CD4-positive, alpha-beta T cell treated with Interleukin-6 at 100 ng/mL for 8 hours (primary cell): ENCODE data around the gene AUTS2.

ENCODE experiments used
- DNase-seq: peaks from one replicate; pipeline ENCODE4 v3.0.0-alpha.2; 2020; ENCODE audit warnings: mixed read lengths, low spot score

AUTS2 gene

DNA sequence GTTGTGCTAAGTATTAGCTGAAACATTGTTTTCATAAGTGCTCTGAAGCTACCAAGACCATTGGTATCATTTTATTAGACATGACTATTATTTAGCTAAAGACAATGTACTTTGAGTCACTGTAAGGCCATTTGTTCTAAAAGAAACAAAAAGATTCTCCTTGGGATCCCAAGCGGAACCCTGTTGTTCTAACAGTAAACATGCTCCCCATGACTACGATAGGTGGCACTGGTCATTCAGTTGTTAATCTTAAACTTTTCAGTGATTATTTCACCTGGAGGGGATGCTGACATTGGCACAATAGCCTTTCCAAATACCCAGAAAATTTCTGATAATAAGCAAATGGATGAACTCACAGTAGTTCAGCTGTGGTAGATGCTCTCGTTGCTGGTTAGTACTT is 715.0 kb downstream of the AUTS2 start:
- no peak for DNase-seq

DNA sequence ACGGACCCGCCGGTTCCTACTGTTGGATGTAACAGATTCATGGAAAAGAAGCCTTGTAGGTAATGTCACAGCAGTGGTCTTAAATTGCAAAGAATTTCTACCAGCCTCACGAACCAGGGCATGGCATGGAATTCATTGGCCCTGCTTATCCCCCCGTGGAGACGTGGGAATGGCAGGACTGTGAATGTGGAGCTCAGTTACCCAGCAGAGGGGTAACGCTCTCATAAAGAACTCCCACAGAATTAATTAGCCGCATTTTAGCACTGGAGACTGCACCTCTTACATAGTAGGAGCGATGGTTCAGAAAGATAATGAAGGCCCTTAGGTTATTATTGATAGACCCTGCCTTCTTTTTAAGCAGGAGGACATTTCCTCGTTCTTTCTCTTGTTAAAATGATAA is 715.4 kb downstream of the AUTS2 start:
- DNase-seq, result no peak

DNA sequence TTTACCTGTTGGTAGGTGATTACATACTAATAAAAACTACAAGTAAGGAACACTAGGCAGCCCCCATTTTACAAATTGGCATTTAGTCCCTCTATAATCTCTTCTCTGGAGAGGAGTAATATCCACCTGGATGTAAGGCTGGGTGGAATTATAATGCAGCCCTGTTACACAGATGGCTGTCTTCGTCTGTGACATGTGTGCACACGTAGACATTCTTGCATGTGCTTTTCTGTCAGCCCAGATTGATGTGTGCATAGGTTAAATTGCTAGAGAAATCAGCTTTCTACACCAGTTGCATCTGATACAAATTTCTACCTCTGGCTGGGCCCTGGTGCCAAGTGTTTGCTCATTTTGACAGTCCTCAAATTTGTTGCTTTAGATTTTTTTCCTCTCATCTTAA is 715.9 kb downstream of the AUTS2 start:
- DNase-seq, result no peak

DNA sequence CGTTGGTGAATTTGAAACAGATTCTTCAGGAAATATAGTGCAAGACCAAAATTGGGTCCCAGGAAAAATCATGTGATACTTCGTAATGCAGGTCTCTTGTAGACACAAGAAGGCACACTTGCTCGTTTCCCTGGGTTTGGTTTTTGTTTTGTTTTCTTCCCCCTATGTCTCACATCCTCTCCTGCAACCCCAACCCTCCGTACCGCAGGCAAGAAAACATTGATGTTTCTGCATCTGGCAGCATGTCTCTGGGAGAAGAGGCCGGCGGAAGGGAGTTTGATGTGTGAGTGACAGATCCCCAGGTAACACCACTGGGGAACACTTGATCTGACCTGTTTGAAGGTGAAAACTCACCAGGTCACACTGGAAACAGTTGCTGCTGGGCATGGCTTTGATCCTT is 718.5 kb downstream of the AUTS2 start:
- DNase-seq, result peak; percentile 46

DNA sequence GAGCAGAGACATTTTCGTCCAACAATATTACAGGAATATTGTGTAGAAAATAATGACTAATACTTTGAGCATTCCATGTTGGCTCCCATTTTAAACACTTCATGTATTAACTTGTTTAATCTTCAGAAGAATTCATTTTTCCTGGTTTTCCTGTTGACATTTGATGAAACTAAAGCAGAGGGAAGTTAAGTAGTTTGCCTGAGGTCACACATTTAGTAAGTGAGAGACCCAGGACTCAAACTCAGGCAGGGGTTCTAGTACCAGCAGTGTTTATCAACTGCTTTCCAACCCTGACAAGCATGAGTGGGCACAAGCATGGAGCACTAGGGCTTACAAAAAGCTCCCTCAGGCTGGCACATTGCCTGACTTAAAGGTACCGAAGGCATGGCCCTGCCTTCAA is 719.1 kb downstream of the AUTS2 start:
- no peak for DNase-seq

DNA sequence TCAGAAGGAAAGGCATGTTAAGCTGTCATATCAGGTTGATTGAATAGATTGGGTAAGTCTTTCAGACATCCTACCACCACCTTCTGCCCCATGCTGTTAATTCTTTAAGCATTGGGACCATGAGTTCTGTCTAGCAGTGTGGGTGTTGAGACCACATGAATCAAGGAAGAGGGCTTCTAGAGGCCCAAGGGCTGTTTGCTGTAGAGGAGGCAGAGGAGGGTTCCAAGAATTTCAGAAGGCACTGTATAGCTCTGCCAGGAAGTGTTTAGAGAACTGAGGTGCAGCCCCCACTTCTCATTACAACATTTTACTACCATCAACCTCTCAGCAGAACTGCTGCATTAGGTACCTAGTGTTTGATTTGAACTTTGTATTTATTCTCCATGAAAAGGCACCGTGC is 720.2 kb downstream of the AUTS2 start:
- DNase-seq, result no peak

DNA sequence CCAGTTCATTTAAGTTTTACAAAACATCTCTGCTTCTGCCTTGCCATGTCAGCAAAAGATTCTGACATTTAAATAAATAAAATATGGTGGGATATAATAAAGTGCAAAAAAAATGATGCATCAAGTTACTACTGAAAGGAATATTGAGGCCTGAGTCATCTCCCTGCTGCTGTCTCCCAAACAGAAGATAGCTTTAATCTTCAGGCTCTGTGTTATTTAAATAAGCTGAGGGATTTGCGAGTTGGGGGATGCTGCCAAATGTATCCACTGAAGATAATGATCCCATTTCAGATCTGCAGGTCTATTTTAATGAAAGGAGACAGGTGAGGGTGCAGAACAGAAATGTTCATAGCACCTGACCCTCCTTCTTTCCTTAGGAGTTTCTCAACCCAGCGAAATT is 720.8 kb downstream of the AUTS2 start:
- no peak for DNase-seq

DNA sequence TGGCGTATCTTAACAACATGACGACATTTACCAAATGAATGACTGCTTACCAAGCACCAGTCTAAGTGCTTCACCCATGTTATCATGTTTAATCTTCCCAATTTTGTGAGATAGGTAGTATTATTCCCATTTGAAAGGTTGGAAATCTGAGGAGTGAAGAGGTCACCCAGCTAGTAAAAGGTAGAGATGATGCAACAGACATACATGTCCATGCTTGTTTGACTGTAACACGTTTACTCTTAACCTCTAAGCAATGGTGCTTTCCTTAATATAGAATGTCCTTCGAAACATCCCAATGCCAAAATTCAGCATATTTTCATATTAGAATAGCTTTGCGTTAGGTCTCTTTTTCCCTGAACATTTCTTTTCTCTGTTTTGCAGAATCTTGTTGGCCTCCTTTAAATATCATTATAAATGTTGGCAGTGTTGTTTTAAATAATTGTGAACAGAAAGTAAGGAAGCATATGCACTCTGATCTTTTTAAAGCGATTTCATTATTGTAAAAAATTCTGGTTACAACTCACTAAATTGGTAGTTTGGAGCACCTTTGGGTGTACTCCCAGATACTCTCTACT is 722.8 kb downstream of the AUTS2 start:
- DNase-seq, result no peak

DNA sequence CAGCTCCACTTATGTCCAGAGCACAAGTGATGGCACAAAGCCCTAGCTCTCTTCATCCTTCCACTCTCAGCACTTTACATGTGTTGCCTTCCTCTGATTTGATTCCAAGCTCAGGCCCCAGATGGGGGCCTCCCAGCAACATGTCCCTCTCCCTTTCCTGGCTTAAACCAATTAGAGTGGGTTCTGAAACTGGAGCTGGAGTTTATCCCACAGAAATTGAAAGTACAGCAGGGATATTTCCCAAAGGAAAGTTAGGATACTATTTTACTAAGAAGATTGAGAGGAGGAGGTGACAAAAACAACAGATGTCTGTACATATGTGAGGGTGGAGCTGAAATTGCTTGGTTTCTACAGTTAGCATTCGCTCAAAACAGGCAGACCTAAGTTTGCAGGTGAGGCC is 724.6 kb downstream of the AUTS2 start:
- no peak for DNase-seq

DNA sequence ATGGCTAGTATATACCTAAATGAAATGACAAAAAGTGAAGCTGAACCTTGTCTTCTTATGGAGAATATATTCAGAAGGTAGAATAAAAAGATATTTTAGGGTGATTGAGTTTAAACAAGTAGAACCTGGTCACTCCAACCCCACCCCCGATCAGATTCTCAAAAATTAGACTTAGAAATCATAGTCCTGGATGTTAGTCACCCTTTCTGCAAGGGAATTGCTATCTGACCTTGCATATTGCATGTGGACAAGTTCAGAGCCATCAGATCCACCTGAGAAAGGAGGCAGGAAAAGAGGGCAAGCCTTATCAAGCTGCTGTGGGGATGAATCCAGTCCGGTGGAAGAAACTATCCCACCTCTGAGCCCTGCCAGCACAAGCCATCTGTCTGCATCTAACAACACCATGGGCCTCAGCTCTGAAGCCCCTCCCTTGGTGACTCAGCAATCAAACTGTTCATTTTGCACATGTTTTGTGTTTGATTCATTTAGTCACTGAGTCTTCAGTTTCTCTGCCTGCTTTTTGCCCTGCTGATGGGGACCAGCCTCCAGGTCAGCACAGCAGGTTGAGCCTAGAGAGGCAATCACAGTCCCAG is 727.3 kb downstream of the AUTS2 start:
- no peak for DNase-seq

DNA sequence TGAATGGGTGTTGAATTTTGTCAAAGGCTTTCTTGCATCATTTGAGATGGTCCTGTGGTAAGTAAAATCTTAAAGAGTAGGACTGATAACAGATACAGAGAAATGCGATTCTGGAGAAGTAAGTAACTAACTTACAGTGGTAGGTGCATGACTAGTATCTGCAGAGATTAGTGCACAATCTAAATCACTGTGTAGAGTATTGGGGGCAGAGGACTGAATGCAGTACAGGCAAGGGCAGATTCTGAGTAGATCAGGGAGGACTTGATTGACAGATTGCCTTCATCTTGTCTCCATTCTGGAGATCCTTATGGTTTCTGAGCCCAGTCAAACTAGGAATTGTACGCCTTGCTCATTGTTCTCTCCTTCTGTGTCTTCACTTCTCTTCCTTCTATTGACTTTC is 736.0 kb downstream of the AUTS2 start:
- no peak for DNase-seq

DNA sequence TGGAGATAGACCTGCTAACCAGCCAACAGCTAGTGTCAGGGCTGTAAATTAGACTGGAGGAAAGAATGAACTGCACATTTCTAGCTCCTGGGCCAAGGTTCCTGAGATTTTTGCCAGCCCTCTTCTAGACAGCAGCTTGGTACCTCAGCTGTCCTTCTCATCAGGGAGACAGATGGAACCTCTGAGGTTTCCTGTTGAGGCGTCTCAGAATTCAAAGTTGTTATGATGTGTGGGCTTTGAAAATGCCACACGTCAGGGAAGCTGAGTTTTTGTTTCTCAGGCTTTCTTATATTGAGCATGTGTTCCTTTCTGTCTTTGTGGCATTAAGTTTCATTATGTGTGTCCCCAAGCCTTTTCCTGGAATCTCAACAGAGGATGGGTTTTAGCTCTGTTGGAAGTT is 736.6 kb downstream of the AUTS2 start:
- peak; percentile 32 for DNase-seq

DNA sequence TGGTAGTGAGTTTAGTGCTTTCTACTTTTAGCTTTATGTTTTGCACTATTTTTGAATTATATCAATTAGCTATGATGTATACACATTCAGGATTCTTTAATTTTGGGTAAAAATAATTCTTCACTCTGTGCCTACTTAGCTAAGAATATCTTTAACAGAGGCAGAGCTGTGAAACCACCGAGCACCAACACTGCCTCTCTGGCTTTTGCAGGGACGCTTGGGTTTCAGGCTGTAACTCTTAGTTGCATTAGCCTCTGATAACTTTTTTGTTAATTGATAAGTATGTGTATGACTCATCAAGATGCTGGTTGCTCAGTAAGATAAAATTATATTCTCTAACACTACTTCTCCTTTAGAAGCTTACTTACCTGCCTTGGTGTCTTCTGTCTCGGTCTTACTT is 738.3 kb downstream of the AUTS2 start:
- no peak for DNase-seq

DNA sequence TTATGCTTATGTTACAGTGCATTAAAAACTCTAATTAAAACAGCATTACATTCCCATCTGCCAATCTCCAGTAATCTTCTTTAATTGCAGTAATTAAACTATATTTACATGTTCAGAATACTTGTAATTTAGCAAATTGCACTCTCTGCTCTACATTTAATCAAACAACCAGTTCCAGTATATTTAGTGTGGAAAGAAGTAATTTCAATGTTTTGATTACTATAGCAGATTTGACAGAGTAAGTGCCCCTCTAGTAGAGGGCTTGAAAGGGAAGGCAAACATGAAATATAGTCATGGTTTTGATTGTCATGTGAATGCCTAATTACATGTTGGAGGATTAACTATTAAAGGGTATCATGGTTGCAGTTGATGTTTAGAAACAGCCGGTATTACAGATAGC is 739.7 kb downstream of the AUTS2 start:
- DNase-seq, result no peak

DNA sequence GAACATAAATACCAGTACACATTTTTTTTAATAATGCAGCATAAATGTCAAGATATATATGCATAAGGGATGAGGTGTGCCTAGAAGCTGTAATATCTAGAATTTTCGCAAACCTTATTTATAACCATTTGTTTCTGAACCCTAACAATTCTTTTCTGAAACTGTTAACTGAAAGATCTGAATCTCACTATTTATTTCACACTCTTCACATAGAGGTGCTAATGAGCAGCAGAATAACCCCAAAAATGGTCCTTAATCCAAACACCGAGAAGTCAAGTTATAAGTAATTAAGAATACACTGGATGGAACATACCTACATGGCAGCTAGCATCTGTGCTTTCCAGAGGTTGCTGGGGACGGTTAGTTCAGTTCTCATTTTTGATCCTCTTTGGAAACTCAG is 742.0 kb downstream of the AUTS2 start:
- DNase-seq, result no peak

DNA sequence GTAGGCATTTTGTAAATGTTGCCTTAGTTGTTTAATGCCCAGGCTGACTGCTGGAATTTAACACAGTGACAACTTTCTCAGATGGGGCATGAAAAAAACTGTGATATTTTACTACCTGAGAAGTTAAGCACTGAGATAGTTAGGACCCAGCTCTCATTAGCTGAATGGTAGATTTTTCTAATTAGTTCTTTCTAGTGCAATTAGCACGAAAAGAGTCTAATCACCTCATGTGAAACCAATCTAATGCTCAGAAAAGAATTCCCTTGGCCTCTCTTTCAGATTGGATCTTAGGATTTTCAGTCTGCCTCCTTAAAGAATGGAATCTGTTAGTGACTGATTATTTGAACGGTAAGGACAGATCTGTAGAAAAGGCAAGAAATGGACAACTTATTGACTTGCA is 743.2 kb downstream of the AUTS2 start:
- DNase-seq, result no peak

DNA sequence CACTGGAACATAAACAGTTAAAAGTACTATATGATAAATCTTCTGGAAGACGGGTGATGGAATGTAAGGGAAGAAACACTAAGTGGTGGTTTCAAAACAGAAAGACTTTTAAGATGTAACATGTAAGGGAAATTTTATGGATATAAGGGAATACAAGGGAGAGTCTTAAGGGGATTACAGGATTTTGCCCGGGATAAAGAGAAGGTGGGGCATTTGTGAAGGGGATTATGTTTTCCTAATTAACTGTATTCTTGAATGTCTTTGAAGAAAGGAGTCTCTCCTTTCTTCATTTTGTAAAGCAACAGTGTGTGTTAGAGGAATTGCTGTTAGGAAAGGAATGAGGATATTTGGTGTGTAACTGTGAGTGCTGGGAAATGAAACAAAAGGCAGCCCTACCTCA is 745.2 kb downstream of the AUTS2 start:
- DNase-seq, result no peak

DNA sequence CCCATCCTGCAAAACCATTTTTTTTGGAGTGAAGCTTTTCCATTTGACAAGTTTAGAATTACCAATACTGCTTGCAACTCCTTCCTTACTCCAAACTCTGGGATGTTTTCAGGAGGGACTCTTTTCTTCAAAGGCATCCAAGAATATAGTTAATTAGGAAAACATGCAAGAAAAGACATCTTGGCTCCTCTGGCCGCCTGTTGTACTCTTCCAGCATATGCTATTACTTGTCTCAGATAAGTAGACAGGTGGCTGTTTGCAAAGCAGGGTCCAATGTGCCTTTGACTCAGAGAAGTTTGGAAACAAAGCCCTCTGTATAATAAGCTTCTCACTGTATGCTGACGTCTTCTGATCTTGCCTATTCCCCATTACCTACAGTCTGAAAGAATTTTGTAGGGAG is 746.5 kb downstream of the AUTS2 start:
- no peak for DNase-seq

DNA sequence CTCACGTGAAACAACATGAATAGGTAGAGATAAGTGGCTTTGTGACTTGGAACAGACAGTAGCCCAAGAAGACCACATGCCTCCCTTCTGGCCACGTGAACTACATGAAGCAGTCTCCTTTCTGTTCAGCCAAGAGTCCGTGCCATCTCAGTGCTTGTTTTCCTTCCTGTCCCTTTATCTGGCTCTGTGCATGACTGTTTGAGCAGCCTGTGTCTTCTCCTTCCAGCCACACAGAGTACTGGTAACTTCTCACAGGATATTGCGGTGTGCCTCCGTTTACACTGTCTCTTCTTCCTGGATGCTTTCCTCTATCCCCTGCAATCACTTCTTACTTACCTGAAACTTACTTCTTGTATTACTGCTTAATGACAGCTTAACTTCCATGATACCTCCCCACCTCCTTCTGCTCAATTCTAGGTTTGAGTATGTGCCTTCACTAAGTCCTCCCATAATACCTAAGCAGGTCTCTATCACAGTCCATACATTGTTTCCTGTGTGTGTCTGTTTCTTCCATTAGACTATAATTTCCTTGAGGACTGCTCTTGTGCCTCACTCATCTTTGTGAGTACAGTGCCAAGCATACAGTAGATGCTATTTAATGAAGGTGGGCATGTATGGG is 748.7 kb downstream of the AUTS2 start:
- DNase-seq, result no peak

DNA sequence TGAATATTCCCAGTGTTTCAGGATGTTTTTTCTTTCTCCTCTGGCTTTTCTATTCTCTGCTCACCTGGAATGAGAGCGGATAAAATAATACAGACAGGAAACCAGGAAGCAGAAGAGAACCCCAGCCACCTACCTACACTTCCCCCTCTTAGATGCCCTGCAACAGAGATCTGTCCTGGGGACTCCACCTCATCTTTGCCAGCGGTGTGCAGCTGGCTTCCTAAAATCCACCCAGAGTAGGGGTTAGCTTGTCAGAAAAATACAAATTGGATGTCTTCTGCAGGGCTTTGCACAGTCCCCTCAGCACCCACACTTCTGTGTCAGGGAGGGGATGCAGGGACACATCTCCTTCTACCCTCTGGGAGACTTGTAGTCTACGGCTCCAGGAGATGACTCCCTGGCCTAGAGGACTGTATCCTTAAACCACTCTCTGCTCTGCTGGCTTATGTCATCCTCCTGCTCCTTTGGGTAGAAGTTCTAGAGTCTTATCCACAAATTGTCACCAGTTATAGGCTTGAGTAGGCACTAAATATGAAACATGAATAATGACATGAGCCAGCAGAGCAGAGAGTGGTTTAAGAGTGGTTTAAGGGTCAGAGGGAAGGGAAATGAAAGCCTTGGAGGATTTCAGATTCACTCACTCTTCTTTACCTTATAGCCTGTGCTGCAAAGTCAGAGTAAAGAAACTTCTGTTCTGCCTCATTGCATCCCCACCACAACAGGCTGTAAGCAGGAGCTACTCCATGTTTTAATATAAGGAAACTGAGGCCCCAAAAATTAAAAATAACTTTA is 749.4 kb downstream of the AUTS2 start:
- DNase-seq, result no peak

DNA sequence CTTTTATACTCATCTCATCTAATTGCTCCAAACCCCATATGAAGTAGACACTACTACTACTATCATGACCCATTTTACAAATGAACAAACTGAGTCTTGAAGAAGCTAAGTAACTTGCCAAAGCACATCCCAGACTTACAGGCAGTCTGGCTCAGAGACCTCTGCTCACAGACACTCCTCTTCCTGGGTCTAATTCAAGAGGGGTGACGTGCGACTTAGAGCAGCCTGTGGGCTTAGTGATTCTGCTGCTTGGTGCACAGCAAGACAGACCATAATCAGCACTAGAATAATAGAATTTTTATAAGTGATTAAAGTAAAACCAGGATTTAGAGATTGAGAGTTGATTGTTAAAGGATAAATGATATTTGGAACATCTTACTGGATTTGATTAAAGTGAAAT is 750.8 kb downstream of the AUTS2 start:
- DNase-seq, result no peak

DNA sequence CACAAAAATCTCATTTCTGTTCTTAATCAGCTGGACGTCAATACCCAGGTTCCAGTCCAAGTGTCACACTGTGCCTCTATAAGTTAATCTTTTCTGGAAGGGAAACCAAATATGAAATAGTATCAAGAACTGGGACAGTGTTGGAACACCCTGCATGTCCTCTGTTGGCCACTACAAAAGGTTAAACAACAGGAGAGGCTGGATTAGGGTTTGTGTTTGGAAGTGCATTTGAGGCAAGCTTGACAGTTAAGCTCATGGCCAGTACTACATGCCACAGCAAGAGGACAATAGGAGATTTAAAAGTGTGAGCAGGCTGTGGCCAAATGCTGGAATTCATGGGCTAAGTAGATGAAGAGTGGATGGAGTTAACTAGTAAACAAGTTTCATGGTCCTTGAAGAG is 751.5 kb downstream of the AUTS2 start:
- DNase-seq, result no peak

DNA sequence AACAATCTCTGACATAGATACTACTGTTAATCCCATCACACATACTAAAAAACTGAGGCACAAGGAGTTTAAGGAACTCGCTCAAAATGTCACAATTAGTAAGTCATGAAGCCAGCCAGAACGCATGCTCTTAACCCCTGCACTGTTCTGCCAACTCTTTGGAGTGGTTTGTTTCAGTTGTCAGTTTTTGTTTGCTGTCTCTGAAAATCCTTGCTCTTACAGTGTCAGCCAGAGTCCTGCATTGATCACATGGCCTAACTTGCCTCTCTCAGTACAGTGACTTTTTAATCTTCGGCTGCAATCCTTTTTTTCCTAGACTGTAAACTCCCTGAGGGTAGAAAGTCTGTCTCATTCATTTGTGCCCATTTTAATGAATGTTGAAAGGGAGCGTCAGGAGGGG is 753.8 kb downstream of the AUTS2 start:
- no peak for DNase-seq
